ENCODE data around the gene ZNF787.
"Not testable (repeated sequence)": the region's sequence is repeated elsewhere in the genome, so short reads cannot be mapped to it uniquely, and the experiment has no call there.

The ZNF787 gene

GRCh38 chr19:56121180-56122167, at the start of gene ZNF787:
Gene ZNF787 (minus strand): TSS chr19:56121295. CDS start chr19:56103217, 18,078 bp downstream.
- DNase-seq (ENCODE audit: low spot score), result peak; percentile 100

GRCh38 chr19:56170261-56170660, 49.2 kb upstream of the ZNF787 start:
- no peak for DNase-seq (ENCODE audit: low spot score)

DNA sequence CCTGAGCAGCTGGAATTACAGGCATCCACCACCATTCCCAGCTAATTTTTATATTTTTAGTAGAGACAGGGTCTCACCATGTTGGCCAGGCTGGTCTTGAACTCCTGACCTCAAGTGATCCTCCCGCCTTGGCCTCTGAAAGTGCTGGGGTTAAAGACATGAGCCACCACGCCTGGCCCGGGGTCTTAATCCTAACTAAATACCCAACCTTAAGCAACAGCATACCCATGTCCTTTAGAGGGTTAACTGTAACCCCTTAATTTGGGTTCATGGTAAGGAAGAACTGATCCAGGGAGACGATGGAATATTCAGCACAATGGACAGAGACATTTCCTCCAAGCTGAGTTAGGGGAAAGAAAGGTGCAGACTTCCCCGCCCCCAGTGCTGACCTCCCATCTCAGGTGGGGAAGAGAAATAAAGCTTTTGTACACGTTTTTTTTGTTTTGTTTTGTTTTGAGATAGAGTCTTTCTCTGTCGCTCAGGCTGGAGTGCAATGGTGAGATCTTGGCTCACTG, 46.0 kb upstream of the ZNF787 start:
- no peak for DNase-seq (ENCODE audit: low spot score)

DNA sequence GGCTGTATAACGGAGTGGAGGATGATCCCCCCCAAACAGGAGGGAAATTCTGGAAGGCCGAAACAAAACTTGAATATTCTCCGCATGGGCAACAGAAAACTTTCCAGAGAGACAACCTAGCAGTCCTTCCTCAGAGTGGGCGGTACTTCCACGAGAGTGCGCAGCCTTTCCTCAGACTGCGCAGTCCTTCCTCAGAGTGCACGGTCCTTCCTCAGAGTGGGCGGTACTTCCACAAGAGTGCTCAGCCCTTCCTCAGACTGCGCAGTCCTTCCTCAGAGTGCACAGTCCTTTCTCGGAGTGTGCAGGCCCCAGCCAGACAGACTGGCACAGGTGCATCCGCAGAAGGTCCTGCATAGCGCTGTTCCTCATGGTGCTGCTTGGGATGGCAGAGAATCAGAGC, 42.0 kb upstream of the ZNF787 start:
- no peak for DNase-seq (ENCODE audit: low spot score)

DNA sequence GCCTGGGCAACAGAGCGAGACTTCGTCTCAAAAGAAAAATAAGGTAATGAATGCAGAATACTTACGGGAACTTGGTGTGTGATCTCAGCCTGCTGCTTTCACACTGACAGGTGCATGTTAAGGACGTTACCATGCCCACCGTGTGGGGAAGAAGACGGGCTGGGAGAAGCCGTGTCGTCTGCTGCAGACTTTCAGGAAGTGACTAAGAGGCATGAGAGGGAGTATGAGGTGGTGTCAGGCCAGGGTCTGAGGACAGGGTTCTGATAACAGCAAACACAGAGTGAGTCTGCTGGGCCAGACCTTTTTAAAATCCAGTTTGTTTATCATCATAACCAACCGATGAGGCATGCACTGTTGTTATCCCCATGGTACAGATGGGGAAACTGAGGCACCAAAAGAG, 41.2 kb upstream of the ZNF787 start:
- no peak for DNase-seq (ENCODE audit: low spot score)

DNA sequence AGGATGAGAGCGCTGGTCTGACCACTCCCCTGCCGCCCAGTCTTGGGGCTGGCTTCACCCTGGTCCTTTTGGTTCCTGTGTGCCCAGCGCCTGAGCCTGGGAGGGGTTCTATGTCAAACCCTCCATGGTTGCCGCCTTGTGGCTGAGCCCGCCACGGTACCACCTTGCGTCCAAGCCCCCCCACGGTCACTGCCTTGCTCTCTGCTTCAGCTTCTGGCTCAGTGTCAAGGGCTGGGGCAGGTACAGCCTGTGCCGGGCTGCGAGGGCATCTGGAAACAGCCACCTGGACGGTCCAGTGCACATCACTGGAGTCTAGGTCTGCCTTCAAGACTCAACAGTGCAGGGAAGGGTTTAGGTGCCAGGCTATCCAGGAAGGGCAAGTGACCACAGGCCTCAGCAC, 40.4 kb upstream of the ZNF787 start:
- DNase-seq (ENCODE audit: low spot score), result no peak

- no peak for DNase-seq (ENCODE audit: low spot score)
Measured at GRCh38 chr19:56159622-56160271, 38.7 kb upstream of the ZNF787 start.

DNA sequence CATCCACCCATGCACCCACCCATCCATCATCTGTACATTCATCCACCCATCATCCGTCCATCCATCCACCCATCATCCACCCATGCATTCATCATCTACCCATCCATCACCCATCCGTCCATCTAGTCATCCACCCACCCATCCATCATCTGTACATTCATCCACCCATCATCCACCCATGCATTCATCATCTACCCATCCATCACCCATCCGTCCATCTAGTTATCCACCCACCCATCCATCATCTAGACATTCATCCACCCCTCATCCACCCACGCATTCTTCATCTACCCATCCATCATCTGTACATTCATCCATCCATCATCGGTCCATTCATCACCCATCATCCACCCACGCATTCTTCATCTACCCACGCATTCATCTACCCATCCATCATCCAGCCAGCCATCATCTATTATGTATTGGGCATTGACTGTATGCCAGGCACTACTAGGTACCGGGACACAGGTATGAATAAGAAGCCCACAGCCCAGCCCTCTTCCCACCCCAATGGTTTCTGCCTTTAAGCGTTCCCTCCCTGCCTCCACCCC, 38.0 kb upstream of the ZNF787 start:
- DNase-seq (ENCODE audit: low spot score), result no peak

GRCh38 chr19:56158170-56158757, 37.2 kb upstream of the ZNF787 start:
- DNase-seq (ENCODE audit: low spot score), result no peak

- DNase-seq (ENCODE audit: low spot score), result no peak
Measured at GRCh38 chr19:56156768-56157167, 35.7 kb upstream of the ZNF787 start.

DNA sequence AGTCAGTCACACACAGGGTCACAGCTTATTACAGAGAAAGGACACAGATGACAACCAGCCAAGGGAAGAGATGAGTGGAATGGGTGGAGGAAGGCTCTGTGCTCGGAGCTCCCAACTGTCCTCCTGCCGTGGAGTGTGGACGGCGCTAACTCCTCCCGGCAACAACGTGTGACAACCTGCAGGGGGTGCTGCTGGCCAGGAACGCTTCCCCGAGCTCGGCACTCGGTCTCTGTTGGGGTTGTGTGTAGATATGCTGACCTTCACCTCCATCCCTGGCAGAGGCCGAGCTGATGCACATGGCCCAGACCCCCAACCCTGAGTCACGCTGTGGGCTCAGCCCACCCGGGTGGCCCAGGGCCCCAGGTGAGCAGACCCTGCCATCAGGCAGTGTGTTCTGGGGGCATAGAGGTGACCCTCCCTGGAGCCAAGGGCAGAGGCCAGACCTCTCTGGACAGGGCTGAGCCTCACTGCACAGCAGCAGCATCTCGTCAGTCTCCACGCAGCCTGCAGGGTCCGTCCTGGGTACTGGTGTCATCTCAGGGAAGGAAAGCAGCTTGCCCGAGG, 34.1 kb upstream of the ZNF787 start:
- no peak for DNase-seq (ENCODE audit: low spot score)

- no peak for DNase-seq (ENCODE audit: low spot score)
Measured at GRCh38 chr19:56153507-56153906, 32.4 kb upstream of the ZNF787 start.

DNA sequence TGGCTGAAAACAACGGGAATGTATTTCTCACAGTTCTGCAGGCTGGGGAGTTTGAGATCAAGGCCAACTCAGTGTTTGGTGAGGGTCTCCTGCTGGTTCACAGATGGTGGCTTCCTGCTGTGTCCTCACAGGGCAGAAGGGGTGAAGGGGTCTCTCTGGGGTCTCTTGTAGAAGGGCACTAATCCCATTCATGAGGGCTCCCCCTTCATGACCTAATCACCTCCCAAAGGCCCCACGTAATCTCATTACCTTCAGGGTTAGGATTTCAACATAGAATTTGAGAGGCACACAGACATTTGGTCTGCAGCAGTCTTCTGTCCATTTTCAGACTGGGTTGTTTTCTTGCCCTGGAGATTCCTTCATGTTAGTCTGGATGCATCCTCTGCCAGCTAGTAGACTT, 31.5 kb upstream of the ZNF787 start:
- no peak for DNase-seq (ENCODE audit: low spot score)

GRCh38 chr19:56150358-56150757, 29.3 kb upstream of the ZNF787 start:
- no peak for DNase-seq (ENCODE audit: low spot score)

GRCh38 chr19:56149656-56150038, 28.6 kb upstream of the ZNF787 start:
- no peak for DNase-seq (ENCODE audit: low spot score)

- DNase-seq (ENCODE audit: low spot score), result not testable (repeated sequence)
Measured at GRCh38 chr19:56148955-56149655, 28.0 kb upstream of the ZNF787 start.

GRCh38 chr19:56148096-56148495, 27.0 kb upstream of the ZNF787 start:
- no peak for DNase-seq (ENCODE audit: low spot score)

DNA sequence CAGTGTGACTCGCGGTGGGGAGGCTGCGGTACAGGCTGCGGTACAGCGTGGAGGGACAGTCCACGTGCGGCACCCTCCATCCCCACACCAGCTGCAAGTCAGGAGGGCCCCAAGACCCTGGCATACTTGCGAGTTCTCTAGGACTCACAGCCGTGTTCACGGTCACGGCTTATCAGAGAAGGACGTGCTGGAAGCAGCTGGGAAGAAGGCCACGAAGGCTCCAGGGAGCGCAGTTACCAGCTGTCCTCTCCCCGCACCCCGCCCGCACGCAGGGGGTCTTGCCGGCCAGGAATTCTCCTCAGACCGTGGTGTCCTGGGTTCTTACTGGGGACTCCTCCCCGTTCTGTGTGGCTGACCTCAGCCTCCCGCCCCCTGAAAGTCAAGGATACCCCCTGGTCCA, 26.2 kb upstream of the ZNF787 start:
- DNase-seq (ENCODE audit: low spot score), result no peak

DNA sequence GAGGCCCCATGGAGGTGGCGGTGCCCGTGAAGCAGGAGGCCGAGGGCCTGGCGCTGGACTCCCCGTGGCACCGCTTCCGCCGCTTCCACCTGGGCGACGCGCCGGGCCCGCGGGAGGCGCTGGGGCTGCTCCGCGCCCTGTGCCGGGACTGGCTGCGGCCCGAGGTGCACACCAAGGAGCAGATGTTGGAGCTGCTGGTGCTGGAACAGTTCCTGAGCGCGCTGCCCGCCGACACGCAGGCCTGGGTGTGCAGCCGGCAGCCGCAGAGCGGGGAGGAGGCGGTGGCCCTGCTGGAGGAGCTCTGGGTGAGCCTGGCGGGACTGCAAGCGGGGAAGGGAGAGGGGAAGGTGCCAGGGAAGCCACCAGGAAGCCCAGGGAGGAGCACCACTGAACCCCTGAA, 25.8 kb upstream of the ZNF787 start:
- DNase-seq (ENCODE audit: low spot score), result no peak

DNA sequence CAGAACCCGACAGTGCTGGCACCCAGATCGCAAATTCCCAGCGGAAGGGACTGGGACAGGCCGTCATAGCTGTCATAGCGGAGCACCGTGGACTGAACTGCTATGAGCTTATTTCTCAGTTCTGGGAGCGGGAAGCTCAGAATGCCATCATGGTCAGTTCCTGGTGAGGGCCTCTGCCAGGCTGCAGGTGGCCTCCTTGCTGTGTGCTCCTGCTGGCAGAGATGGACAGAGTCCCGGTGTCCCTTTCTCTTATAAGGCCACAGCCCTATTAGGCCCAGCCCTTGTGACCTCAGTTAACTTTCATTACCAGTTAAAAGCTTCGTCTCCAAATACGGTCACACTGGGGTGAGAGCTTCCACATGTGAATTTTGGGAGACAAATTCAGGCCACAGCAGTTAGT, 24.6 kb upstream of the ZNF787 start:
- DNase-seq (ENCODE audit: low spot score), result no peak

DNA sequence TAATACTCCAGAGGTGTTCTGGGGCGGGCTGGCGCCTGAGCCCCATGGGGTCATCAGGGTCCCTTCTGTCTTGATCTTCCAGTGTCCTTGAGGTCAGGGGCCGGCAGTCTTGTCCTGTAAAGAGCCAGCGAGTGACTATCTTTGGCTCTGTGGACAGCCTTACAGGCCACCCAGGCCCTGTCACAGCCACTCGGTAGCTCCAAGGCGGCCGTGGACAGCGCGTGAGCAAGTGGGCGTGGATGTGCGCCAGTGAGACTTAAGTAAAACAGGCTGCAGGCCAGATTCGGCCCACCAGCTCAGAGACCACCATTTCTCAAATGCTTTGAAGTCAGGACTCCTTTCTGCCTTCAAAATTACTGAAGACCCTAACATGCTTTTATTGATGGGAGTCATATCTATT, 23.7 kb upstream of the ZNF787 start:
- DNase-seq (ENCODE audit: low spot score), result no peak

Data from left forelimb (tissue), 1 donor.